Mammary epithelial cell (primary cell): Measurements from ENCODE around the gene FAAP100.

Experiments used
- EZH2 ChIP-seq: IDR thresholded peaks from 2 replicates; pipeline ENCODE4 v1.6.1; 2012; ENCODE audit warnings: low read length, inconsistent platforms, borderline replicate concordance
- TF ChIP-seq, protein P1 (sequence below), 2 donors: IDR thresholded peaks in 1 of 2; conservative IDR thresholded peaks in 1 of 2; 2 replicates each; pipeline ENCODE4 v1.5.1; 2011 to 2012; ENCODE audit warnings: inconsistent platforms in 2 of 2, low read length in 2 of 2, mild to moderate bottlenecking in 2 of 2, control low read depth in 1 of 2, low read depth in 1 of 2; ENCODE audit not compliant: insufficient read depth in 1 of 2; ENCODE audit errors: extremely low read depth in 1 of 2

- TF ChIP-seq, protein P1, sequence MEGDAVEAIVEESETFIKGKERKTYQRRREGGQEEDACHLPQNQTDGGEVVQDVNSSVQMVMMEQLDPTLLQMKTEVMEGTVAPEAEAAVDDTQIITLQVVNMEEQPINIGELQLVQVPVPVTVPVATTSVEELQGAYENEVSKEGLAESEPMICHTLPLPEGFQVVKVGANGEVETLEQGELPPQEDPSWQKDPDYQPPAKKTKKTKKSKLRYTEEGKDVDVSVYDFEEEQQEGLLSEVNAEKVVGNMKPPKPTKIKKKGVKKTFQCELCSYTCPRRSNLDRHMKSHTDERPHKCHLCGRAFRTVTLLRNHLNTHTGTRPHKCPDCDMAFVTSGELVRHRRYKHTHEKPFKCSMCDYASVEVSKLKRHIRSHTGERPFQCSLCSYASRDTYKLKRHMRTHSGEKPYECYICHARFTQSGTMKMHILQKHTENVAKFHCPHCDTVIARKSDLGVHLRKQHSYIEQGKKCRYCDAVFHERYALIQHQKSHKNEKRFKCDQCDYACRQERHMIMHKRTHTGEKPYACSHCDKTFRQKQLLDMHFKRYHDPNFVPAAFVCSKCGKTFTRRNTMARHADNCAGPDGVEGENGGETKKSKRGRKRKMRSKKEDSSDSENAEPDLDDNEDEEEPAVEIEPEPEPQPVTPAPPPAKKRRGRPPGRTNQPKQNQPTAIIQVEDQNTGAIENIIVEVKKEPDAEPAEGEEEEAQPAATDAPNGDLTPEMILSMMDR (conservative IDR thresholded peaks at IDR 0.05 in 1 of 2, IDR thresholded peaks at IDR 0.05 in 1 of 2; ENCODE audit: extremely low read depth in 1 of 2, insufficient read depth in 1 of 2, low read depth in 1 of 2, low read length in 2 of 2) = no peak
- TF ChIP-seq EZH2 = no peak
Observed at GRCh38 chr17:81502471-81503017, 49.6 kb downstream of the FAAP100 start.
